HG03139 (cell line): ENCODE results near the gene CELSR1.

Experiments used
- ATAC-seq: cut with Tn5 transposase; IDR thresholded peaks from one replicate; pipeline ENCODE4 v1.9.1; 2021; ENCODE audit not compliant: unreplicated experiment

Gene CELSR1, protein sequence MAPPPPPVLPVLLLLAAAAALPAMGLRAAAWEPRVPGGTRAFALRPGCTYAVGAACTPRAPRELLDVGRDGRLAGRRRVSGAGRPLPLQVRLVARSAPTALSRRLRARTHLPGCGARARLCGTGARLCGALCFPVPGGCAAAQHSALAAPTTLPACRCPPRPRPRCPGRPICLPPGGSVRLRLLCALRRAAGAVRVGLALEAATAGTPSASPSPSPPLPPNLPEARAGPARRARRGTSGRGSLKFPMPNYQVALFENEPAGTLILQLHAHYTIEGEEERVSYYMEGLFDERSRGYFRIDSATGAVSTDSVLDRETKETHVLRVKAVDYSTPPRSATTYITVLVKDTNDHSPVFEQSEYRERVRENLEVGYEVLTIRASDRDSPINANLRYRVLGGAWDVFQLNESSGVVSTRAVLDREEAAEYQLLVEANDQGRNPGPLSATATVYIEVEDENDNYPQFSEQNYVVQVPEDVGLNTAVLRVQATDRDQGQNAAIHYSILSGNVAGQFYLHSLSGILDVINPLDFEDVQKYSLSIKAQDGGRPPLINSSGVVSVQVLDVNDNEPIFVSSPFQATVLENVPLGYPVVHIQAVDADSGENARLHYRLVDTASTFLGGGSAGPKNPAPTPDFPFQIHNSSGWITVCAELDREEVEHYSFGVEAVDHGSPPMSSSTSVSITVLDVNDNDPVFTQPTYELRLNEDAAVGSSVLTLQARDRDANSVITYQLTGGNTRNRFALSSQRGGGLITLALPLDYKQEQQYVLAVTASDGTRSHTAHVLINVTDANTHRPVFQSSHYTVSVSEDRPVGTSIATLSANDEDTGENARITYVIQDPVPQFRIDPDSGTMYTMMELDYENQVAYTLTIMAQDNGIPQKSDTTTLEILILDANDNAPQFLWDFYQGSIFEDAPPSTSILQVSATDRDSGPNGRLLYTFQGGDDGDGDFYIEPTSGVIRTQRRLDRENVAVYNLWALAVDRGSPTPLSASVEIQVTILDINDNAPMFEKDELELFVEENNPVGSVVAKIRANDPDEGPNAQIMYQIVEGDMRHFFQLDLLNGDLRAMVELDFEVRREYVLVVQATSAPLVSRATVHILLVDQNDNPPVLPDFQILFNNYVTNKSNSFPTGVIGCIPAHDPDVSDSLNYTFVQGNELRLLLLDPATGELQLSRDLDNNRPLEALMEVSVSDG (N-terminal part only)

DNA sequence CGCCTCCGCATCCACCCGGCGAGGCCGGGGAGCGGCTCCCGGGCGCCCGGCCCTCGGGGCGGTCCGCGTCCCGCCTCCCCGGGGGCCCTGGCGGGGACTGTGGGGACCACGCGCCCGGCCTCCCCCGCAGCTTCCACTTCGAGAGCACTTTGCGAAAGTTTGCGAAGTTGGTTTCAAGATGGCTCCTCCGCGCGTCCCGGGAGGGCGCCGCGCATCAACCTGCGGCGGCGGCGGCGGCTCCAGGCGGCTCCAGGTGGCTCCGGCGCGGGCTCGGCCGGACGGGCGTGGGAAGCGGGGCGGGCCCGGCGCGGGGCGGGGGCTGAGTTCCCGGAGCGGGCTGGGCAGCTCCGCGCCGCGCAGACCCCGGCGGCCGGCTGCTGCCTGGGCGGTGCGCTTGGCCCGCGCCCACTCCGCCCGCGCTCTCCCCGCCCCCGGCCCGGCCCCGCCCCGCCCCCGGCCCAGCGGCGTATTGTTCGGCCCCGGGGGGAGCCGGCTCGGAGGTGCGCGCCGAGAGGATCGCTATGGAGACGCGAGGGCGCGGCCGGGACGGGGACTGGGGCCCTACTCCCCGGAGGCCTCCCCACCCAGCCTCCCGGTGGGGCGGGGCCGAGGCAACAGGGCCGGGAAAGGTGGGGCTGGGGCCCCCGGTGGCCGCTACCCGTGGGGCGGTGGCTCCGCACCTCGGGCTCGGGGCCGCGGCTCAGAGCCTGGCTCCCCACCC lies at the start of gene CELSR1:
TSS of gene CELSR1 (minus strand) at position 396 of the 721 bp plus-strand sequence. CDS start 450 bp downstream, outside the sequence.
- no peak for ATAC-seq

DNA sequence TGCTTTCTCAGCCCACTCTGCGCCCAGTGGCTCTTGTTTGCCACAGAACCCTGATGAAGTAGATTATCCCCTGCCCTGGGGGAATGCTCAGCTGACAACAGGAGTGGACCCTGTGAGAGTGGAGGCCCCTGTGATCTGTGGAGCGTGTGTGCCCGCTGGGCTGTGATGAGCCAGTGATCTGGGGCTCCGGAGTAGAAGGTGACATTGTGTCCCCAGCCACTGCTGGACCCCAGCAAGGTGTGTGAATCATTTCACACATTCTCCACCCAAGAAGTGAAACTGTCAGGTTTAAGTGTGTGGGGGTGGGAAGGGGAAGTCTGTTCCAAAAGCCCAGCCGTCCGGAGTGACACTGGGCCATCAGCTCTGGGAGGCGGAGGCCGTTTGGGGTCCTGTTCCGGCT lies 49.6 kb upstream of the CELSR1 start:
- ATAC-seq = no peak

DNA sequence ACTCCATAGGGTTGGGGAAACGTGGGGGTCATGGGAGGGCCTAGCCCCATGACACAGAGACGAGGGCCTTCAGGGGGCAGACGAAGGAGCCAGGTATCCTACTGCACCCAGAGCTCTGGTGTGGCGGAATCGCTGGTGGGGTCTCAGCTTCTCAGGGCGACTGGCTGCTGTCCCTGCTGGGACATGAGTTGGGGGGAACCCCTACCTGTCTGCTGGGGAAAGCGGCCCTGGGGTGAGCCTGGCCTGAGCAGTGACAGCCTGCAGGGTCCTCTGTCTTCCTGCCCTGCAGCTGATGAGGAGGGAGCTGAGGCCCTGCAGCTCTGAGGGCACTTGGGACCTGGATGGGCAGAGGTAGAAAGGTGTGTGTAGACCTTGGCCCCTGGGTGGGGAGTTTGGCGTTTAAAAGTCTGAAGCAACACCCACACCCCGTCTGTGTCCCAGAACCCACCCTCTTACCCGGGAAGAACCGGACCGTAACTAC lies 49.2 kb upstream of the CELSR1 start:
- ATAC-seq = no peak

DNA sequence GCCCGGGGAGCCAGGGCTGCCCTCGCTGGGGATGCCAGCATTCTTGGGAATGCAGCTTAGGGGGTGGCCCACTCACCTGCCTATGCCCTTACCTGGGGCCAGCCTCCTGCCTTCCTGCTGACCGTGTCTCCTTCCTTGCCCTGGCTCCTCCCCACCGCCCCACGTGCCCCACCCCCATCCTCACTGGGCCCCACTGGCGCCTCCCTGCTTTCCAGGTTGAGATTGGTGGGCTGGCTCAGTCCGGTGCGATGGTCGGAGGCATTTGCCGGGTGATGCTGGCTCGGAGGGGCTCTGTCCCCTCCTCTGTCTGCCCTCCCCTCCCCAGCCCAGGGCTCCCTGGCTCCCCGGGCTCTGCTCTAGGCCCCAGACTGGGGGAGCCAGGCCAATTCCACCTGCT lies 48.7 kb upstream of the CELSR1 start:
- no peak for ATAC-seq

DNA sequence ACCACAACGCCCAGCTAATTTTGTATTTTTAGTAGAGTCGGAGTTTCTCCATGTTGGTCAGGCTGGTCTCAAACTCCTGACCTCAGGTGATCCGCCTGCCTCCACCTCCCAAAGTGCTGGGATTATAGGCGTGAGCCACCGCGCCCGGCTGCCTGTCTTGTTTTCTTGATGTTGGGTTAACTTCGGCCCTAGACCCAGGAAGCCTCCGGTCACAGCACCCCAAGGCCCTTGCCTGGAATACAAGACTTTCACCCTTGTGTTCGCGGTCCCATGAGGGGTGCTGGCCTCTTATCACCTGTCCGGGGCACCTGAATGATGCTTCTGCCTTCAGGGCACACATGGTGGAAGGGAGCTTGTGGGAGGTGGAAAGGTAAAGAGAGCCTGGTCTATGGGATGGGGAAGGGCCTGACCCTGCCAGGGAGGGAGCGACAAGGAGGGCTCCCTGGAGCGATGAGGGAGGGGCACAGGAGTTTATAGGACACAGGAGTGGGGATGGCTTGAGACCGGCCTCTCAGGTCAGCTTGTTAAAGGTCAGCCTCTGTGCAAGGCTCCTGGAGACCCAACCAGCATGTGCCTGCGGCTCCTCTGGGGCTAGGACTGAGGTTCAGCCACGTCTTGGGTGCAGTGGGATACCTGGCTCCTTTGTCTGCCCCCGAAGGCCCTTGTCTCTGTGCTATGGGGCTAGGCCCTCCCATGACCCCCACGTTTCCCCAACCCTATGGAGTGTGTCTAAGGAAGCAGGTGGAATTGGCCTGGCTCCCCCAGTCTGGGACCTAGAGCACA lies 48.1 kb upstream of the CELSR1 start:
- ATAC-seq = no peak

DNA sequence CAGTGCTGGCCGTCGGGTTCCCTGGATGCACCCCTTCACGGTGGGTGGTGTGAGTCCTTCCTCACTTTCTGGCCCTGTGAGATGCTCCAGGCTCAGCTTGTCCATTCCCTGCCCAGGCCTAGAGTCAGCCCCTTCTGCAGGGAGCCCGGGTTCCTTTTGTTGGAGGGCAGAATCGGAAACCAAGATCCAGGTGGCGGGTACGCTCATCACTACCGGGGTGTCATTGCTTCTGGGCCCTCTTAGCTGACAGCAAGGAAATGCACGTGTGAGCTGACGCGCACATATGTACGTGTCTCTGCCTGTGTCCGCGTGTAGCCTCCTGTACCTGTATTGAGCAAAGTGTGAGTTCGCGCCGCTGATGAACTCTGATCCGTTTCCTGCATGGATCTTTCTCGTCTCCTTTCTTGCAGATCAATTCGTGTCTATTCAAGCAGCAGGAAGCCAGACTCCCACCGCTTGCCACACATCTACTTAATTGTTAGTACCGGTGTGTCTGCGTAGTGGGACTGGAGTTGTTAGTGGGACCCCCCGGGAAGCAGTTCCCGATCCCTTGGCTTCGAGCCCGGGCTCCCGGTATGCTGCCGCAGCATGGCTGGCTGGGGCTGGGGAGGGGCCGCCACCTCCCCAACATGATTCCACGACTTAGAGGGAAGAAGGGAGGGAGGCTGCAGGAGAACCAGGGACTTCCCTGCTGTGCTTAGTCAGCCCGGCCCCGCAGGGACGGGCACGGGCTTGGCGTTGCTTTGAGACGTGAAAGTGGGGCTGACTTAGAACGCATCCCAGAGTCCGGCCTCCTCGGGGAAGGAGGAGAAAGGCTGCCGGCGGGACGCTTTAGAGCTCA lies 46.9 kb upstream of the CELSR1 start:
- no peak for ATAC-seq

DNA sequence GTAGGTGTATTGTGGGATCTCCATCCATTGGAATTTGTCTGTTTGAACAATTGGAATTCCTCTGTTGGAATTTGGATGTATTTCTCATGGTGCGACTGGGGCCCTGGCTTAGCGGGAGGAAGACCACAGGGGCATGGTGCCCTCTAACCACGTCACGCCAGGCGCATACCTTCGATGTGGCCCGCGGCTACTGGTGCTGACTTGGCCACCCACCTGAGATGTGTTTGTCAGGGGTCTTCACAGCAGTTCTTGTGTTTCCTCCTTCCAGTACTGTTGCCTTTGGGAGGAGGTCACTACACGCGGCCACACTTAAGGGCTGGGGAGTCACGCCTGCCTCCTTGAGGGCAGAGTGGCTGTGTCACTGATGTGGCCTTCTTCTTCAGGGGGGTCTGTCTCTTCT lies 46.2 kb upstream of the CELSR1 start:
- ATAC-seq = no peak

DNA sequence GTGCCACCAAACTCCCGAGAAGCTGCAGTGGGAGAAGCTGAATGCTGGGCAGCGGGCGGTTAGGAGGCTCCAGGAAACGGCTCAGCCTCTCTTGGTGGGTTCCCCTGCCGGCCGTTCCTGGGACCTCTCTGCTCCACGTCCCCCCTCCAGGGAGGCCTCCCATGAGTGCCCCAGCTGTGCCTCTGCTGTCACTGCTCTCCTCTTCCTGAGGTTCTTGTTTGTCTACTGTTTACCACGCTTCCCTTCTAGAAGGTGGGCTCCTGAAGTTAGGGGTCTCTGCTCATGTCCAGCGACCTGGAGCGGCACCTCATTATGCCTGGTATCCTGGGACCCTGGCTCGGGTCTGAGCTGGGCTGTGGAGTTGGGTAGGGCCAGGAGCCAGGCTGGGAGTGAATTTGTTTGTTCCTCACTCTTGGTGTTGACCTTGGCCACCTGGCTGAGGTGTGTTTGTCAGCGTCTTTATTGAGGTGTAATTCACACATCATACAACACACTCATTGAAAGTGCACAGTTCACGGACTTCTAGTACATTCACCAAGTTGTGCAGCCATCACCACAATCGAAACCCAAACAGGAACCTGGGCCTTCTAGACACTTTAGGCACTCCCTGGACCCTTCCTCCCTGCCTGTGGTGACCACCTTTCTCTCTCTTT lies 45.0 kb upstream of the CELSR1 start:
- no peak for ATAC-seq

DNA sequence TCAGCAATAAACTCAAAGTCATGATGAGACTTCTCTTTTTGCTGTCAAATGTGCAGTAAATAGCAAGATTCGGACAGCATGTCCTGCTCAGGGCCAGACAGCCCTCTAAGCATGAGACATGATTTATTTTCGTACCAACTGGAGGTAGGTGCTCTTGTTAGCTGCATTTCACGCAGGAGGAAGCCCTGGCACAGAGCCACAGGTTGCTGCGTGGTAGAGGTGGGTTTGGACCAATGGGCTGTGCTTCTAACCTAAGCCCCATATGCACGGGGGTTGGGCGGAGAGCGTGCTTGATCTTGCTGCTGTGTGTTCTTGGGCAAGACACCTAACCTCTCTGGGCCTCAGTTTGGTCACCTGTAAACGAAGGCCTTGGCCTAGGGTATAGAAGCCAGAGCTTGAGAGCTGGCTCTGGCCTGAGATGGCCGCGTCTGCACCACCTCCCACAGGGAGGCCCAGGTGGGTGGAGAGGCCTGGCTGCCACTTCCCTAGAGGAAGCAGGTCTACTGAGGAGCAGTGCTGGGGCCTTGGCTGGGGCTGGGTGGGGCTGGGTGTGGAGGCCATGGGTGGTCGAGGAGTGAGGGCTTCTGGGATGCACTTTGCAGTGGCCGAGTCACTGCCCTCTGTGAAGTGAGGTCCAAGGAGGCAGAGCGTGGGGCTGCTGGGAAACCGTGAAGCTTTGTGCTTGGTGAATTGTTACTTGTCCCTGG lies 44.3 kb upstream of the CELSR1 start:
- ATAC-seq = no peak

DNA sequence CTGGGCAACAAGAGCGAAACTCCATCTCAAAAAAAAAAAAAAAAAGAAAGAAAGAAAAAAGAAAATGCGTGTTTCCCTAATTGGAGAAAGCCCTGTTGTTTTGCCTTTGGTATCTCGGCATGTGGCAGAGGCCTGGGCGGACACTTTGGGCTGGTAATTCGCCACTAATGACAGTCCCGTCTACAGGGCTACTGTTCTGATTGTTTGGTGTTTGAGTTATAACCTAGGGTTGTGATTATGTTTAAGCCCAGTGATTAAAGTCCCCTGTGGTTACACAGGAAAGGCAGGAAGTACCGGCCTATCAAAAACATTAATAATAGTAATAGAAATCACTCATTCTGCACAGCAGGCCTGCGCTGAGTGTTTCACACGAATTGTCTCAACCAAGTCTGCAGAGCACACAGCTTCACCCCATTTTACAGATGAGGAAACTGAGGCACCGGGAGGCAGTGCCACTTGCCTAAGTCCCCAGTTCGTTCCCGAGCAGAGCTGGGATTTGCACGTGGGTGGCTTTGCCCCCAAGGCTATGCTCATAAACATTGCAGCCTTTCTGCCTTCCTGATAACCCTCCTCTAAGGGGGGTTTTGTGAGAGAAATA lies 43.6 kb upstream of the CELSR1 start:
- ATAC-seq = no peak

DNA sequence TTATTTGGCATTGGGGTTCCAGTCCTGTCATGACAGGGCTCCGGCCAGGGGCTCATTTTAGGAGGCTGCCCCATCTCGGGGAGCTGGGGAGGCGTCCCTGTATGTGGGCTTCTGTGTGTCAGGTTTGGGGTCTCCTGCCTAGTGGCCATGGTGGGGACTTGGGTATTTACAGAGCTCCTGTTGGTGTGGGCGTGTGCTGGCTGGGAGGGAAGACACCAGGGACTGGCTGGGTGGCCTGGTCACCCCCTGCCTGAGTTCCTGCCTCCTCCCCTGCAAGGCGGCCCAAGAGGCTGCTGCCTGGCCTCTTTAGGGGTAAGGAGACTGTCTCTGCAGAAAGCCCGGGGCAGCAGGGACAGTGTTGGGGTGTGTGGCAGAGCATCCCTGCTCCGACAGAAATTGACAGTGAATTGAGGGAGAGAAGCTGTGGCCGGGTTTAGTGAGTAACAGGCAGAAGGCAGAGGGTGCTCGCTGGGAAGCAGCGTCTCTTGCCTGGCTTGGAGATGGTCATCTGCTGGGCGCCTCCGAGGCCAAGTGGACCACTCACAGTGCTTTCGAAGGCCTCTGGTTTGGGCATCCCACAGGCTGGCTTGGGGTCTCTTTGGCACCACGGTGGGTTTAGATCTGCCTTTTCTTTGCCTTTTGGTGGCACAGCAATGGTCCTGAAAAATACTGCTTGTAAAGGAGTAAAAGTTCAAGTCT lies 42.5 kb upstream of the CELSR1 start:
- no peak for ATAC-seq

DNA sequence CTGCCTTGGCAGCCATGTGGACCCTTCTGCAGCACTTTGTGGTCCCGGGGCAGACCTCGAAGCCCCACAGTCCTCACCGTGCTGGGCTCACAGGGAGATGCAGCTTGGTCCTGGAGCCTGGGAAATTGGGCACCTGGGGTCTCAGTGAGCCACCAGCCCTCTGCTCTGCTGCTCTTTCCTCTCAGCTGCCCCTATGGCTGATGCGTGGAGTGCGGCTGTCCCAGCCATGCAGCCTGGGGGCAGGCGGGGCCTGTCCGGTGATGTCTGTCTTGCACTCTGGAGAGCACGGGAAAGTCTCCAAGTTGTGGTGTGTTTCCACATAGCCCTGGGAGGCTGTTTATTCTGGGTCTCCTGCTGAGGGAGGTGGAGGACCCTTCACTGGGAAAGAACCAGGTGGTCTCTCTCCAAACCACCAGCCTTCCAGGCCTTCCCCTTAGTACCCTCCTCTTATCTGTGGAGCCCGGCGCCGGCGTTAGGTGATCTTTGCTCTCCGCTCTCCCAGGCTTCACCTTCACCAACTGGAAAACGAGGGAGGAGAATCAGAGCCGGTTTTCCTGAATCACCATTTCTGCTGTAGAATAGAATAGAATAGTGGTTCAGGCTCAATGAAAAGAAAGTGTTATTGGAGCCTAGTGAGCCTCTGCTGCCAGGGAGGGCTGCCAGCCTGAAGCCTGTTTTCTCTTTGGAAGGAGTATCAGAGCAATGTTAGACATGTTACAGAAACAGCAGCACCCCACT lies 41.6 kb upstream of the CELSR1 start:
- no peak for ATAC-seq

DNA sequence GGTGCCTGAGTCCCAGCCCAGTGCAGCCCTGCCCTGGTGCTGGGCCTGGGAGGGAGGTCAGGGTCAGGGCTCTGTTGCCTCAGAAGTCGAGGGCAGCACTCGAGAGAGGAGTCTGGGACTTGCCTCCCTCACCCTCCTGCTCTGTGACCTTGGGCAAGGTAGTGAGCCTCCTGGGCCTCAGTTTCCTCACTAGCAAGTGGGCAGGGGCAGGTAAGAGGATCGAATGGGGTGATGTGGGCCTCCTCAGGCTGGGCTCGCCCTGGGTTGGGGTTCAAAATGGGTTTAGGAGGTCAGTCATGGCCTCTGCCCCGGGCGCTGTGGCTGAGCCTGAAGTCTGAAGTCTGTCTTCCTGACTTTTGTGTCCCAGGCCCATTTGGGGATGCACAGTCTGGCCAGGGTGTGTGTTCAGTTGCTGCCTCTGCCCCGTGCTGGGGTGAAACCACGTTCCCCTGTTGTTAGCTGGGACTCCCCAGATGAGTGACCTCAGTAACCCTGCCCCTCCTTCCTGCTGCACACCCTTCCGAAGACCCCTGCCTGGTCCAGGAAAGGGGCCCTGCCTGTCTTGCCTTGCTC lies 40.9 kb upstream of the CELSR1 start:
- ATAC-seq = no peak

DNA sequence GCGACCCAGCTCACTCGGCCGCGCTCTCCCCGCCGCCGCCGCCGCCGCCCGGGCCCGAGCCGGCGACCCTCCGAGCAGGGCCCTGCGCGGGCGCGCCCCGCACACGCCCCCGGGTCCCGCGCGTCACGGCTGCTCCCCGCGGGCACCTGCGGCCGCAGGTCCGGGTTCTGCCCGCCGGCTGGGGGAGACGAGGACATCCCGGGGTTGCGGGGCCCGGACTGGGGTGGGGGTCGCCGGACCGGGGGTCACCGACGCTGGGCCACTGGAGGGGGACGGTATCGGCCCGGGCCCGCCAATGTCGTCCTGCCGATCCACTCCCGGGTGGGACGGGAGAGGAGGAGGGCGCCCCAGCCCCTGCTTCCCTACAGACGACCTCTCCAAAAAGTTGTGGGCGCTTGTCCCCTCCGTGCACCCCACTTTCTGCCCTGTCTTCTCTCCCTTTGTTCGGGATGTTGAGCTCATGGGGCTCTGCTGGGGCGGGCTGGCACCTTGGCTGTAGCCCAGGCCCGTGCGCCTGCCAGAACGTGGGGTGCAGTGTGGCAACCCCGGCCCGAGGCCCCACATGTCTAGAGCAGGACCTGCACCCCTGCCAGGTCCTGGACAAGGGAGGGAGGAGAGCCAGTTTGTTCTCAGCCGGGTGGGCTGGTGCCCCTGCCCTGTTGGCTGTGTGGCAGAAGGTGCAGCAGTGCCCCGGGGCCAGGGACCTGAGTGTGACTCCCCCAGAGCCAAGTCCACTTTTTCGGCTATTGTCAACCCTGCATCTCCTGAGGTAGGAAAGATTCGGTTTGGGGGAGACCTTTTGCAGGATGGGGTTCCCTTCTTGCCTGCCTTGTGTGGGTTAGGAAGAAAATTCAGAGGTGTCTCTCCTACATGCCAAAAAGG lies 40.2 kb upstream of the CELSR1 start:
- ATAC-seq = no peak
